Measurements from ENCODE around the gene HAL.

DNA sequence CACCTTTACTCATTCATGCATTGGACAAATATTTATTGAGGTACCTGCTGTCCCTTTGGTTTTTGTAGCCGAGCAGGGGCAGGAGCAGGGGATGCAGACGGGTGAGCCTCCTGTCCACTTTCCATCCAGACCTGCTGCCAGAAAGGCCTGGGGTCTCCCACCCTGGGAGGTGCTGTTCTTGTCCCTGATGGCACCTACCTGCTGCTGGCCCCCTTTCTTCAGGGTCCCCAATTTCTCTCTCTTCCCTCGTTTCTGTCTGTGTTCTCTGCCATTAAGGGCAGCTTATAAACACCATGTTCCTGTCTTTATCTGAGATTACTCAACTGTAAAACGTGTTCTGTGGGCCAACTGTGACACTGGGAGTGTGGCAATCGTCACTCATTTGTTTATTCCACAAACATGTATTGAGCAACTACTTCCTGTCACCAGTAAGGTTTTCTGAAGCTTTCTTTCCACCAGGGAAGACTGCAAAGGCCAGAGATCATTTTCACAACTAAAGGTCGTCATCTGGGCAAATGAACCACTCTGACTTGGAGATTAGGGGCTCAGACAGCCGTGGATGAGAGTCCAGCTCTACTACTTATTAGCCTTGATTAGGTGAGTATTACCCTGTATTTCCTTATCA lies at the start of gene HAL:
- TF ChIP-seq TCF7L2 (IDR thresholded peaks at IDR 0.05; ENCODE audit: borderline replicate concordance, extremely low read depth, insufficient read depth, insufficient read length) (no peak), EGR1 (IDR thresholded peaks at IDR 0.05; ENCODE audit: low read depth) (no peak), SIN3A (IDR thresholded peaks at IDR 0.05; ENCODE audit: low read depth) (no peak), JUND (IDR thresholded peaks at IDR 0.05) (no peak), SP1 (IDR thresholded peaks at IDR 0.05; ENCODE audit: low read depth) (no peak), ZFX (IDR thresholded peaks at IDR 0.05) (no peak)
- TF ChIP-seq, protein P1, sequence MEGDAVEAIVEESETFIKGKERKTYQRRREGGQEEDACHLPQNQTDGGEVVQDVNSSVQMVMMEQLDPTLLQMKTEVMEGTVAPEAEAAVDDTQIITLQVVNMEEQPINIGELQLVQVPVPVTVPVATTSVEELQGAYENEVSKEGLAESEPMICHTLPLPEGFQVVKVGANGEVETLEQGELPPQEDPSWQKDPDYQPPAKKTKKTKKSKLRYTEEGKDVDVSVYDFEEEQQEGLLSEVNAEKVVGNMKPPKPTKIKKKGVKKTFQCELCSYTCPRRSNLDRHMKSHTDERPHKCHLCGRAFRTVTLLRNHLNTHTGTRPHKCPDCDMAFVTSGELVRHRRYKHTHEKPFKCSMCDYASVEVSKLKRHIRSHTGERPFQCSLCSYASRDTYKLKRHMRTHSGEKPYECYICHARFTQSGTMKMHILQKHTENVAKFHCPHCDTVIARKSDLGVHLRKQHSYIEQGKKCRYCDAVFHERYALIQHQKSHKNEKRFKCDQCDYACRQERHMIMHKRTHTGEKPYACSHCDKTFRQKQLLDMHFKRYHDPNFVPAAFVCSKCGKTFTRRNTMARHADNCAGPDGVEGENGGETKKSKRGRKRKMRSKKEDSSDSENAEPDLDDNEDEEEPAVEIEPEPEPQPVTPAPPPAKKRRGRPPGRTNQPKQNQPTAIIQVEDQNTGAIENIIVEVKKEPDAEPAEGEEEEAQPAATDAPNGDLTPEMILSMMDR (IDR thresholded peaks at IDR 0.05 in 2 of 3, conservative IDR thresholded peaks at IDR 0.05 in 1 of 3; ENCODE audit: borderline replicate concordance in 1 of 3, insufficient read depth in 1 of 3, low read depth in 2 of 3, low read length in 2 of 3): no peak
